ENCODE measurements around the gene FGF18.
"Not testable (repeated sequence)": the region's sequence is repeated elsewhere in the genome, so short reads cannot be mapped to it uniquely, and the experiment has no call there.

Gene FGF18

DNA sequence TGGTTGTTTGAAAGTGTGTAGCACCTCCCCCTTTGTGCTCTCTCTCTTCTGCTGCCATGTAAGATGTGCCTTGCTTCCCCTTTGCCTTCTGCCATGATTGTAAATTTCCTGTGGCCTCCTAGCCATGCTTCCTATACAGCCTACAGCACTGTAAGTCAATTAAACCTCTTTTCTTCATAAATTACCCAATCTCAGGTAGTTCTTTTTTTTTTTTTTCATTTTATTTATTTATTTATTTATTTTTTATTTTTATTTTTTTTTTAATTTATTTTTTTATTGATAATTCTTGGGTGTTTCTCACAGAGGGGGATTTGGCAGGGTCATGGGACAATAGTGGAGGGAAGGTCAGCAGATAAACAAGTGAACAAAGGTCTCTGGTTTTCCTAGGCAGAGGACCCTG, 16.7 kb upstream of the FGF18 start:
- not testable (repeated sequence) for H3K9ac ChIP-seq (ENCODE audit: low read depth, low read length); H3K27me3 ChIP-seq (ENCODE audit: control insufficient read depth, insufficient read depth, low read length); H3K9me3 ChIP-seq (ENCODE audit: control insufficient read depth, insufficient read depth, low read length); H3K4me3 ChIP-seq (ENCODE audit: low read depth, low read length); H3K4me1 ChIP-seq (ENCODE audit: control insufficient read depth, insufficient read depth, low read length)
- H3K36me3 ChIP-seq (ENCODE audit: control insufficient read depth, insufficient read depth, low read length): peaks cover 58% of the 10 kb centered on the region

DNA sequence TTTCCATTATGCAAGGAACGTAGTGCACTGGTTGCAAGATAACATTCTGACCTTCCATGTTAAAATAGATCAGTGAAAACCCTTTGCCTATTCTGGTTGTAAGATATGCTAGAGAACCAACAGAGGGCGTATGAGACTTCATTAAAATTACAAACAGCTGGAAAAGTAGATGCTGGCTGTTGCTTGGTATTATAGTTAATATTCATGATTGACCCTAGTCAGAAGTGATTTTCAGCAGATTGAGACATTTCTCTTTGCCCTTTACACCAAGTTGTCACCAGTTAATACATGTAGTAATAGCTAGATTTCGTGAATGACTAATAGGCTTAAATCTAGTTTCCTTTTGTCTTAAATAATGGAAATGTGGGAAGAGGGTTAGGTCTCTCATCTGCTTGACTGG, 13.8 kb upstream of the FGF18 start:
- Histone ChIP-seq H3K9ac (ENCODE audit: low read depth, low read length) (no peak overlapping the region), H3K27me3 (ENCODE audit: control insufficient read depth, insufficient read depth, low read length) (no peaks in the 10 kb centered on the region), H3K4me3 (ENCODE audit: low read depth, low read length) (no peak overlapping the region), H3K36me3 (ENCODE audit: control insufficient read depth, insufficient read depth, low read length) (peaks cover 54% of the 10 kb centered on the region), H3K9me3 (ENCODE audit: control insufficient read depth, insufficient read depth, low read length) (no peaks in the 10 kb centered on the region), H3K4me1 (ENCODE audit: control insufficient read depth, insufficient read depth, low read length) (no peaks in the 10 kb centered on the region)

DNA sequence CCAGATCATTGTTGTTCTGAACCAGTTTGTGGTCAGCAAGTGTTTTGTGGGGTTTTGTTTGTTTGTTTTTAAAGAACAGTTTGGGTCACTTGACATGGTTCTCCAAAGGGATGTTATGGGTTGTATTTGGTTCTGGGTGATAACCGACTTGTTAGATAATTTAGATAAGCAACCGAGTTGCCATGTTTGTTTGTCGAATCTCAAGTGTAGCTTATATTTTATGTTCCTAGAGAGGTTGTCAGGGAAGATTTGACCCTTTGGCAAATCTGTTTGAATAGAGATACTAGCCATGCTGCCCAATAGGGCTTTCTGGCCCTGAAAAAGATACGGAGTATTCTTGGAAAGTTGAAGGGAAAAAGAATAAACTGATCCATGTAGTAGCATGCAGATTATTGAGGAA, 12.2 kb upstream of the FGF18 start:
- H3K9me3 ChIP-seq (ENCODE audit: control insufficient read depth, insufficient read depth, low read length): no peaks in the 10 kb centered on the region
- no peak overlapping the region for H3K9ac ChIP-seq (ENCODE audit: low read depth, low read length)
- no peaks in the 10 kb centered on the region for H3K27me3 ChIP-seq (ENCODE audit: control insufficient read depth, insufficient read depth, low read length)
- peaks cover 48% of the 10 kb centered on the region for H3K36me3 ChIP-seq (ENCODE audit: control insufficient read depth, insufficient read depth, low read length)
- no peak overlapping the region for H3K4me3 ChIP-seq (ENCODE audit: low read depth, low read length)
- no peaks in the 10 kb centered on the region for H3K4me1 ChIP-seq (ENCODE audit: control insufficient read depth, insufficient read depth, low read length)

DNA sequence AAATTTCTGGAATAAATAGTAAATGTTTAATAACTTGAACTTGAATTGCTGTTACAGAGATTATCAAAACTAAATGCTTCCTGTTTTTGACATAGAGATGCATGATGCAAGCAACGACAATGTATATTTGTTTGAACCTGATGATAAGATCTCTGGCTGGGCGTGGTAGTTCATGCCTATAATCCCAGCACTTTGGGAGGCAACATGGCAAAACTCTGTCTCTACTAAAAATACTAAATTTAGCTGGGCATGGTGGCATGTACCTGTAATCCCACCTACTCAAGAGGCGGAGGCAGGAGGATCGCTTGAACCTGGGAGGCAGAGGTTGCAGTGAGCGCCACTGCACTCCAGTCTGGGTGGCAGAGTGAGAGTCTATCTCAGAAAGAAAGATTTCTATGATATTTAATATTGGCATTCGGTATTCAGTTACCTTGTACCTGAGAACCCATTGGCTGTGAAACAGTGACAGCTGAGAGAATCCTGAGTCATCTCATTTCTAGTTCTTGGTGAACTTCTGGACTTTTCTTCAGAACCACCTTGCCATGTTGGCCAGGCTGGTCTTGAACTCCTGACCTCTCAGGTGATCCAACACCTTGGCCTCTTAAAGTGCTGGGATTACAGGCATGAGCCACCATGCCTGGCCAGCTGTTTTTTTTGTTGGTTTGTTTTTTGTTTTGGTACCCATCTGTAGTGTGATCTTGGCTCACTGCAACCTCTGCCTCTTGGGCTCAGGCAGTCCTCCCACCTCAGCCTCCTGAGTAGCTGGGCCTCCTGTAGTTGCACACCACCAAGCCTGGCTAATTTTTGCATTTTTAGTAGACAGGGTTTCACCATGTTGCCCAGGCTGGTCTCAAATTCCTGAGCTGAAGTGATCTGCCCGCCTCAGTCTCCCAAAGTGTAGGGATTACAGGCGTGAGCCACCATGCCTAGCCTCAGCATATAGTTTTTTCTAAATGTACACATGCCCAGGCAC, 10.0 kb upstream of the FGF18 start:
- Histone ChIP-seq H3K36me3 (ENCODE audit: control insufficient read depth, insufficient read depth, low read length) (peaks cover 48% of the 10 kb centered on the region), H3K4me3 (ENCODE audit: low read depth, low read length) (no peak overlapping the region), H3K4me1 (ENCODE audit: control insufficient read depth, insufficient read depth, low read length) (no peaks in the 10 kb centered on the region), H3K9ac (ENCODE audit: low read depth, low read length) (no peak overlapping the region), H3K9me3 (ENCODE audit: control insufficient read depth, insufficient read depth, low read length) (no peaks in the 10 kb centered on the region), H3K27me3 (ENCODE audit: control insufficient read depth, insufficient read depth, low read length) (no peaks in the 10 kb centered on the region)

DNA sequence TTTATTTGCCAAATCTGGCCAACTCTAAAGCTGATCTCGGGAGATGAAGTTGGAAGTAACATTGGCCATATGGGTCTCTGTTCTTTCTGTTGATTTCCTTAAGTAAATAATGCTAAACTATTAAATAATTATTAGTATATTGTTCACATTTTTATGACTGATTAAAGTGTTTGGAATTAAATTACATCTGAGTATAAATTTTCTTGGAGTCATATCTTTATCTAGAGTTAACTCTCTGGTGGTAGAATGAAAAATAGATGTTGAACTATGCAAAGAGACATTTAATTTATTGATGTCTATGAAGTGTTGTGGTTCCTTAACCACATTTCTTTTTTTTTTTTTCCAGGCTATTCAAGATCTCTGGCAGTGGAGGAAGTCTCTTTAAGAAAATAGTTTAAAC, 9.3 kb upstream of the FGF18 start:
- Histone ChIP-seq H3K27me3 (ENCODE audit: control insufficient read depth, insufficient read depth, low read length) (no peaks in the 10 kb centered on the region), H3K9ac (ENCODE audit: low read depth, low read length) (no peak overlapping the region), H3K9me3 (ENCODE audit: control insufficient read depth, insufficient read depth, low read length) (no peaks in the 10 kb centered on the region), H3K4me1 (ENCODE audit: control insufficient read depth, insufficient read depth, low read length) (no peaks in the 10 kb centered on the region), H3K36me3 (ENCODE audit: control insufficient read depth, insufficient read depth, low read length) (peaks cover 44% of the 10 kb centered on the region), H3K4me3 (ENCODE audit: low read depth, low read length) (no peak overlapping the region)

DNA sequence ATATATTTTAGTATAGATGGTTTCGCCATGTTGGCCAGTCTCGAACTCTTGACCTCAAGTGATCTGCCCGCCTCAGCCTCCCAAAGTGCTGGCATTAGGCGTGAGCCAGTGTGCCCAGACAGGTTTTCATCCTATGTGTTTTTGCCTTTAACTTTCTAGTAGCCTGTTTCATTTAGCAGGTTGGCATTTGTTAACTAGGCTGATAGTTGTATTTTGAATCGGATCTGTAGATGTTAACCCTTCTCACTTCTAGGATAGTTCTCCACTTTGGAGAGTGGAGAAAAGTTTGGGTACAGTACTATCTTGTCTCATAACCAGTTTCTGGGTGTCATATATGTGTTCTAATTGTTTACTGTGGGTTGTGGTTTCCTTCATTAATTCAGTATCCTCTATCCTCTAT, 7.3 kb upstream of the FGF18 start:
- H3K4me3 ChIP-seq (ENCODE audit: low read depth, low read length): no peak overlapping the region
- no peaks in the 10 kb centered on the region for H3K4me1 ChIP-seq (ENCODE audit: control insufficient read depth, insufficient read depth, low read length)
- H3K27me3 ChIP-seq (ENCODE audit: control insufficient read depth, insufficient read depth, low read length): no peaks in the 10 kb centered on the region
- H3K36me3 ChIP-seq (ENCODE audit: control insufficient read depth, insufficient read depth, low read length): peaks cover 27% of the 10 kb centered on the region
- H3K9me3 ChIP-seq (ENCODE audit: control insufficient read depth, insufficient read depth, low read length): no peaks in the 10 kb centered on the region
- no peak overlapping the region for H3K9ac ChIP-seq (ENCODE audit: low read depth, low read length)

DNA sequence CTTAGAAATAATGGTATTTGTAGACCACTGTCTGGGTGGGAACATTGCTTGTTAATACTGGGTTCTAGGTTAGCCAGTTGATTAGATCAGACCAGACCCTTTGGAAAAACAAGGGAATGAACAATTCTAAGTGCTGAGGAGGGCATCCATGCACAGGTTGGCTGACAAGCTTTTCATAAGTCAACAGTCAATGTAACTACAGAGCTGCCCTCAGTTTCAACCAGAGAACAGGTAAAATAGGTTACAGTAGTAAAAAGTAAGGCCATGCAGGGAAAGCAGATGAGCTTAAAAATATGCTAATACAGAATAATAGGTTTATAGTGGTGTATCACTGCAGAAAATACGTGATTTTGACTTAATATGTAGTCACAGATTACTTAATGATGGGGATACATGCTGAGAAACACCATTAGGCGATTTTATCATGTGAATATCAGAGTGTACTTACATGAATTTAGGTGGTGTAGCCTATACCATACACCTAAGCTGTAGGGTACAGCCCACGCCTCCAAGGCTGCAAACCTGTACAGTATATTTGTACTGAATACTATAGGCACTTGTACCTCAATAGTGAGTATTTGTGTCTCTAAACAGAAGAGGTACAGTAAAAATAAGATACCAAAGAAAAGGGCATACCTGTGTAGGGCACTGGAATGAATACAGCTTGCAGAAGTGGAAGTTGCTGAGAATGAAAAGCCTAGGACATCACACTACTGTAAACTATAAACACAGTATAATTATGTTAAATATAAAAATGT, 6.1 kb upstream of the FGF18 start:
- Histone ChIP-seq H3K36me3 (ENCODE audit: control insufficient read depth, insufficient read depth, low read length) (peaks cover 20% of the 10 kb centered on the region), H3K9me3 (ENCODE audit: control insufficient read depth, insufficient read depth, low read length) (no peaks in the 10 kb centered on the region), H3K4me1 (ENCODE audit: control insufficient read depth, insufficient read depth, low read length) (peaks cover 3% of the 10 kb centered on the region), H3K27me3 (ENCODE audit: control insufficient read depth, insufficient read depth, low read length) (no peaks in the 10 kb centered on the region), H3K9ac (ENCODE audit: low read depth, low read length) (no peak overlapping the region), H3K4me3 (ENCODE audit: low read depth, low read length) (no peak overlapping the region)

DNA sequence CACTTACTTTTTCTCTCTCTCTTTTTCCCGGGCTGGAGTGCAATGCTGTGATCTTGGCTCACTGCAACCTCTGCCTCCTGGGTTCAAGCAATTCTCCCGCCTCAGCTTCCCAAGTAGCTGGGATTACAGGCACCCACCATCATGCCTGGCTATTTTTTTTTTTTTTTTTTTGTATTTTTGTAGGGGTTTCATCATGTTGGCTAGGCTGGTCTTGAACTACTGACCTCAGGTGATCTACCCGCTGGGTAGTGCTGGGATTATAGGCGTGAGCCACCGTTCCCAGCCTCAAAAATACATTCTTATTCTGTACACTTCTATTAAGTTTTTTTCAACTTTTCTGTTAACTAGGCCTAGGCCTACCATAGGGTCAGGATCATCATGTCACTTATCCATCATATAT, 5.5 kb upstream of the FGF18 start:
- not testable (repeated sequence) for H3K9ac ChIP-seq (ENCODE audit: low read depth, low read length); H3K4me1 ChIP-seq (ENCODE audit: control insufficient read depth, insufficient read depth, low read length); H3K27me3 ChIP-seq (ENCODE audit: control insufficient read depth, insufficient read depth, low read length); H3K4me3 ChIP-seq (ENCODE audit: low read depth, low read length); H3K9me3 ChIP-seq (ENCODE audit: control insufficient read depth, insufficient read depth, low read length)
- peaks cover 14% of the 10 kb centered on the region for H3K36me3 ChIP-seq (ENCODE audit: control insufficient read depth, insufficient read depth, low read length)

DNA sequence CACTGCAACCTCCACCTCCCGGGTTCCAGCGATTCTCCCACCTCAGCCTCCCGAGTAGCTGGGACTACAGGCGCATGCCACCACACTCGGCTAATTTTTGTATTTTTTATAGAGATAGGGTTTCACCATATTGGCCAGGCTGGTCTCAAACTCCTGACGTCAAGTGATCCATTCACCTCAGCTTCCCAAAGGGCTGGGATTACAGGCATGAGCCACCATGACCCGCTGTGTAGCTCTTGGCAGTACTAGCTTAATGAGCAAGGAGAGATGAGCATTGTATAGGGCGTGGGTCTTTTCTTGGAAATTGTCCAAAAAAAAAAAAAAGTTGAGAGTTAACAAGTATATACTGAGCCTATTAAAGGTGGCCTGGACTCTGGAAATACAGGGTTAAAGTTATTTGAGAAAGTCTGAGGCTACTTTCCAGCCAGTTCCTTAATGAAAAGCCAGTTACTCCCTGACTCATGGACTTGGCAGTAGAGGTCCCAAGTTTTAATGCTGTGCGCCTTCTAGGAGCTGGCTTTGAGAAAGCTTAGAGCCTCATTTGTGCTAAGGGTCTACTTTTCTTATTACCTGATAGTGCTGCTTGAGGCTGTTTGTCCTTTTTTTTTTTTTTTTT, 4.2 kb upstream of the FGF18 start:
- no peaks in the 10 kb centered on the region for H3K9me3 ChIP-seq (ENCODE audit: control insufficient read depth, insufficient read depth, low read length)
- H3K9ac ChIP-seq (ENCODE audit: low read depth, low read length): no peak overlapping the region
- peaks cover 2% of the 10 kb centered on the region for H3K27me3 ChIP-seq (ENCODE audit: control insufficient read depth, insufficient read depth, low read length)
- H3K4me1 ChIP-seq (ENCODE audit: control insufficient read depth, insufficient read depth, low read length): peaks cover 5% of the 10 kb centered on the region
- H3K4me3 ChIP-seq (ENCODE audit: low read depth, low read length): no peak overlapping the region
- peaks cover 6% of the 10 kb centered on the region for H3K36me3 ChIP-seq (ENCODE audit: control insufficient read depth, insufficient read depth, low read length)

DNA sequence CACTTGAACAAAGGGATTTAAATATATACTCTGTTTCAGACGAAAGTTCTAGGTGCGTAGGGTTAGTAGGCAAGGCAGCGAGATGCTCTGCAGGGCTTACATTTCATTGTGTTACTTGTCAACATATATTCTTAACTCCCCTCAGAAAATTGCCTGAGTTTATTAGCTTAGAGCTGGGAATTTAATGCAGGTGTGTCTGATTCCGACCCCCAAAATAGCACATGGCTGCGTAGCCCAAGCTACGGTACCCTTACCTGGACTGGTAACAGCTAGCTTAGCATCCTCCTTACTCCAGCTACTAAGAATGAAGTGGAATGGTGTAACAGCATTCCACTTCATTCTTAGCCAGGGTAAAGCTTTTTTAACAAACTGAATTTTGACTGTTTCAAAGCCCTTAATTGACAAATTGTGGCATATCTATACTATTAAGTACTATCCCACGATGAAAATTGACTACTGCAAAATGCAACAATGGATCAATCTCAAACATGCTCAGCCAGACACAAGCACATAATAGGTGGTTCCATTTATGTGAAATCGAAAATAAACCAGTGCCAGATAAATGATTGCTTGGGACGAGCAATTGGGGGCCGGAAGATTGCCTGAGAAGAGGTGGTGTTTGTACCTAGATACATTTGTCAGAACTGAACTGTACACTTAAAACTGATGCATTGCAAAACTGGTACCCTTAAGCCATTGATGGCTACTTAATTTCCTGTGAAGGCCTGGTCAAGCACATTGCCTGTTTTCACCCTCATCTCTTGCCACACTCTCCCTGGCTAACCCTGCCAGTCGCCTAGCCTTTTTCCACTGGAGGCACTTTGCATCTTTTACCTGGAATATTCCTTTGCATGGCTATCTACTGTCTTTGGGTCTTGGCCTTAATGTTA, 3.0 kb upstream of the FGF18 start:
- peaks cover 7% of the 10 kb centered on the region for H3K4me1 ChIP-seq (ENCODE audit: control insufficient read depth, insufficient read depth, low read length)
- no peak overlapping the region for H3K4me3 ChIP-seq (ENCODE audit: low read depth, low read length)
- no peaks in the 10 kb centered on the region for H3K9me3 ChIP-seq (ENCODE audit: control insufficient read depth, insufficient read depth, low read length)
- peaks cover 13% of the 10 kb centered on the region for H3K27me3 ChIP-seq (ENCODE audit: control insufficient read depth, insufficient read depth, low read length)
- no peak overlapping the region for H3K9ac ChIP-seq (ENCODE audit: low read depth, low read length)
- H3K36me3 ChIP-seq (ENCODE audit: control insufficient read depth, insufficient read depth, low read length): no peaks in the 10 kb centered on the region

DNA sequence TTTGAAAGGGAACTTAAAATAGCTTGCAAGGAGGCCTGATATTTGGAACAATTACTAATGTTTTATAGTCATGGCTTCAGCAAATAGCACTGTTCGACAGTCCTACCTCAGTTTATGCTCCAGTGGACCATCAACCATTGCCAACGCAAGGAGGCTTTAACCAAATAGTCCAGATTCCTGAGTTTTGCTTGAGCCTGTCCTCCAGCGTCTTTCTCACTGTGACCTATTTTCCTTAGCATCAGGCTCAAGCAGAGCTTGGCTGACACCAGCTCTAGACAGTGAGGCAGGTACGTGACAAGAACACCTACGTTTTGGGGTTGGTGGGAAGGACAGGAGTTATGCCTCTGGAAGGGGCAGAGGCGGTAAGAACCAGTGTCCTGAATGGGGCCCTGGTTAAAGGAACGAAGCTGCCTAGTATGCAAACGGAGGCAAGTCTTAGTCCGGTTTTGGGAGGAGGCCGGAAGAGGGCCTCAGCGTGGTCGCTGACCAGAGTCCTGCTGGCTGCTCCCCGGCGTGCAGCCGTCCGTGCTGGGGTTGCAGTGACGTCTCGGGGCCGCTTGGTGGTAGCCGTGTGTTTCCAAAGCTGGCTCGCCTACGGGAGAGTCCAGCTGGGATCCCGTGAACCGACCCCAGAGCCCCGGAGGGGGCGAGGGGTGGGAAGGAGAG, 998 bp upstream of the FGF18 start:
- Histone ChIP-seq H3K36me3 (ENCODE audit: control insufficient read depth, insufficient read depth, low read length) (no peaks in the 10 kb centered on the region), H3K9me3 (ENCODE audit: control insufficient read depth, insufficient read depth, low read length) (no peaks in the 10 kb centered on the region), H3K27me3 (ENCODE audit: control insufficient read depth, insufficient read depth, low read length) (peaks cover 28% of the 10 kb centered on the region), H3K4me1 (ENCODE audit: control insufficient read depth, insufficient read depth, low read length) (peaks cover 11% of the 10 kb centered on the region), H3K4me3 (ENCODE audit: low read depth, low read length) (peak overlapping the region; percentile 87), H3K9ac (ENCODE audit: low read depth, low read length) (peak overlapping the region; percentile 61)

All from iPS-15b (cell line).